Middle frontal gyrus (tissue), 1 donor: Measurements from ENCODE around the gene CADPS2.
"Not testable (repeated sequence)": the region's sequence is repeated elsewhere in the genome, so short reads cannot be mapped to it uniquely, and the experiment has no call there.

Experiments
- DNase-seq: peaks from one replicate; pipeline ENCODE4 v3.0.0-alpha.2; 2015; ENCODE audit warnings: low spot score; ENCODE audit errors: extremely low spot score

The CADPS2 gene

DNA sequence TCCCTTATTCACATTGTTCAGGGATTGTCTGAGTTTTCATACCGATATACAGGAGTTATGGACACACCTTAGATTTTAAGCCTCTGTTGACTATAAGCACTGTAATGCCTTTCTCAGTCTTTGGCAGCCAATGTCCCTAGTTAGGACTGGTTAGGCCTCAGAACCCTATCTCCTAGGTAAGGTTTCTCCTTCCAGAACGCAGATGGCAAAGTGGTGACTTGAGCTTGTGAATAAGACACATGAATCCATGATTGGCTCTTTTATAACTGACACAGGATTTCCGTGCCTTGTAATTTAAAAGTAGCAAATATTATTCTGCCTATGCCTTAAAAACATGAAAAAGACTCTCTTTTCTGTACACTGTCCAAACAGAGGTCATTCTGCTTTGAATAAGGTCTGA lies 171.1 kb downstream of the CADPS2 start:
- no peak for DNase-seq

DNA sequence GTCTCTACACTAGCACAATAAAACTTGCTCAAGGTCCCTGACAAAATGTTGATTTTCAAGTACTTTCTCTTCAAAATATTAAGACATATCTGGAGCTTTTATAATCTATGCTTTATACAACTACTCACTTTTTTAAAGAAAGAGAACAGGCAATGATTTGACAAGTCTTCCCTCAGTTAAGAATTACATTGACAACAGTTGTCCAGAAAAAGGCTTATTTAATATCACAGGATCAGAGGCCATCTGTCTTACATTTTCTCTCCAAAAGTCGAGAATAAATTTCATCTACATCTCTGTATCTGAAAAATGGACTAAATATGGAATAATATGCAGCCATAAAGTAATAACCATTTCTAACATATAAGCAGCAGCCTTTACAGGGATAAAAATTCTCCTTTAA lies 175.3 kb downstream of the CADPS2 start:
- DNase-seq = no peak

DNA sequence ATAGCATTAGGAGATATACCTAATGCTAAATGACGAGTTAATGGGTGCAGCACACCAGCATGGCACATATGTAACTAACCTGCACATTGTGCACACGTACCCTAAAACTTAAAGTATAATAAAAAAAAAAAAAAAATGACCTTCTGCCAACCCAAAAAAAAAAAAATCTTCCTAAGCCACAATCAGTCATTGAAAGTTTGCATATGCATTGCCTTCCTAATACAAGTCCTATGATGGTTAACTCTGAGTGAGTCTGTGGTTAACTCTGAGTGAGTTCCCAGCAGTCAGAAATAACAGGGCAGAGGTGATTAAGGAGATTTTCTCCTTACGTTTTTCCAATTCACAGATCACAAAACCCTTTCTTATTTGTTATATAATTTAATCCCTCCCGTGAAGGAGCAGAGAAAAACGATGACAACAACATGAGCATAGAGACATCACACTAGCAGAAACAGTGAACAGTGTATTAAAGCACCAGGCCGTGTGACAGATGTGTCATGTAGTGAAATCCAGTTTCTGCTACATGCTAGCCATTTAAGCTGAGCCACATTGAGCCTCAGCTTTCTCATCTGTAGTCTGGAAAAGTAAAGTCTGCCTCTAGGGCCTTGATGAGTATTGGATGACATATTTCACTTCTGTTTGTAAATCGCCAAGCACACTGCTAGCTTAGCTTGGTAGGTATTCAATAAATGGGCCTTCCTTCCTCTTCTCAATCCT lies 176.2 kb downstream of the CADPS2 start:
- no peak for DNase-seq

DNA sequence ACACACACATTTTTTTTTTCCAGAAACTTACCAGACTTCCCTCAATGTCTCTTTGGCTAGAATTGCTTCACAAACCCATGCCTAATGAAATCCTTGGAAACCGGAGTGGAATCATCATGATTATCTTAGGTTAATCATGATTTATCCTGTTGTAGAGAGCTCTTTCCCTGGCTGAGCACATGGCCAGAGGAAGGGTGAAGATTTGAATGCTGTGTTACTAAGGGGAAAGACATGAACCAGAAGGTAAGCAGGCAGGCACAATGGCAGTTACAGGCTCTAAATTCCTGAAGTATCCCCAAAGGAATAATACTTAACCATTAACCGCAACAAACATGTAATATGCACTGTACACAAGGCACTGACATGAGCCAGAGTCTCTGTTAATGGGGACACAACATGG lies 179.4 kb downstream of the CADPS2 start:
- no peak for DNase-seq

DNA sequence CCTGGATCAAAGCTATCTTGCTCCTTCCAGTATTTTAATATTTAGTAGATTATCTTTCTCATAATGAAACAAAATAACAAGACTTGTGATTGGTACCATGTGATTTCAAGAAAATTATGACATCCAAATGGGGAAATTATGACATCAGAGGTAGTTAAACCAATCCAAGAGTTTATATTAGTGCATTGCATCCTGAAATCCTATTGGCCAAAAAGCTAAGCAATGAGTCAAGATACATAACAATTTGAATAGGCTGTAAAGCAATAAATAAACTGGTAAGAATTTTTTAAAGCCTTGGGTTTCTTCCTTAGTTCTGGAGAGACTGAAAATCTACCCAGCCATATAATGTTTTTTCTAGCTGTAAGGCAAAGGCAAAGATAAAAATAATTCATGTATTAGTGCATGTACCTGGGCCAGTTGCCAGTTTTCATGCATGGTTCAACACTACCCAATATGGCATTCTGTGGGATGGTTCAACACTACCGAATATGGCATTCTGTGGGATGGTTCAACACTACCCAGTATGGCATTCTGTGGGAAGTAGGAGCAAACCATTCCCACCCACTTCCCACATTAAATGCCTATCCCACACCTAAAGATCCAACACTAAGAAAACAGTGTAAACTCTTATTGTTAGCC lies 183.3 kb downstream of the CADPS2 start, which contains the start of gene RNF148:
RNF148 (minus strand) TSS at position 51 of the 639 bp plus-strand sequence. CDS start 172 bp downstream, outside the sequence.
- no peak for DNase-seq

DNA sequence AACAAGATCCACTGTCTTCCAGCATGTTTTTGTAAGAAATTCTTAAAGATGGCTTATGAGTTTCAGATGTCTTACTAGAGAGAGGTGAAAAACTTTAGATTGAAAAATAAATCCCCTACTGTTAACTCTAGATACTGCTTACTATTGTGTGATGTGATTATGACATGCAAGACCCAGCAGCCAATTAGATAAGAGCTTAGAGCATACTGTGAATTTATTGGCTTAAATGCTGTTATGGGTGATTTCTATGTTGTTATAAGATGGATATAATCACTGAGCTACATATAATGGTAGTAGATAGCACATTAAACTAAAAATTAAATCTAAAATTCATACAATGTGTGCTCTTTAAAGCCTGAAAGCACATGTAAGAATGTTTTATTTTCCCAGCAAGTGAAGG lies 187.2 kb downstream of the CADPS2 start, which contains the start of gene RNF133:
RNF133 (minus strand) TSS at position 101 of the 400 bp plus-strand sequence. CDS start 199 bp downstream, outside the sequence.
- no peak for DNase-seq

DNA sequence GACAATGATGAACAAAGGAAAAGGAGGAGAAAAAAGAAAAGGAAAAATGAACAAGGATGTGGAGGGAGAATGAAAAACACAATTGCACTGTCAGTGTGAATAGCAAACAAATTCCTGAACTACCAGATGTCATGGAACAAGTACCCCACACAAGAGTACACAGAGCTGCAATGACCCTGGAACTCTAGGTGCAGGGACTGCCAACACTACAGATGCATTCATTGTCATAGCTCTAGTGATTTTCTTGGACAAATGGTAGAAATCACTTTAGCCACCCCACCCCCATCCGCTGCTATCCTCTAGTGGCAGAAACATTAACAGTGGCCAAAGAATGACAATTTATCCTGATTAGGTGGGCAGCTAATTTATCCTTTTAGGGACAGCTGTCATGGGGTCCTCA lies 190.4 kb downstream of the CADPS2 start:
- DNase-seq = no peak

DNA sequence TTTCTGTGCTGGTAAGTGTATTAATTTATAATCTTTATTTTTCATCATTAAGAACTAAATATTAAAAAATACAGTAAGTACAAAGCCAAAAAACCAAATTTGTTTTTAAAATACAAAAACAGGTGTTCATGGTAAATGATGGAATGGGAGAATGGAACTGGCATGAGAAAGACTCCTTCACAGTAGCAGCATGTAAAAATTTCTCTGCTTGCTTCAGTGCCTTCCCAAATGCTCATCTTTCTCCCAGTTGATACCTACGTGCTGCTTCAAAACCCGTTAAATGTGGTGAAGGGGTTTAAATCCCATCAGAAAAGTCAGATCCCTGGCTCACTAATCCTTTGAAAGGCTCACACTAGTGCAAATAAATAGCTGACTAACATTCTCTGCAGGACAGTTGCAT lies 191.6 kb downstream of the CADPS2 start:
- DNase-seq = no peak

DNA sequence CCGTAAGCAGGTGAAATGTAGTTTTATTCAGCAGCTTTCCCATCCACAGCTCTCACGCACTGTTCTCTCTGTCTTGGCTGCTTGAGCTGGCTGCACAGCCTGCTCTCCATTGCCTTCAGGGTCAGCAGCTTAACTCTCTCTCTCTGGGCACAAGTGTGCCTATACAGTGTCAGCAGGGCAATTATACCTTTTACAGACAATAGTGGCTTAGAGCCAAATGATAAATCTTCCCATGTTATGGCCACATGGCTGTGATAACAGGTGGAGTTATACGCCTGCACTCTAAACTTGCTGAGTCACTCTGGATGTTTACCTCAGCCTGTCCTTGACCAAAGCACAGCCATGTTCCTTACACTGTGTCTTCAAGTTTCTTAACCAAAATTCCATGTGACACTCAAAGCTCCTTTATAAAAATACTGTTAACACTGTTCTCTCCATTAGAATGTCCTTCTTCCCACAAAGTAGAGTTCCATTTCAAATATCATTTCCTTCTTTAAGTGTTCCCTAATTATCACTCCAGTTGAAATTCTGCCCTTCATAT lies 193.4 kb downstream of the CADPS2 start:
- DNase-seq = no peak

DNA sequence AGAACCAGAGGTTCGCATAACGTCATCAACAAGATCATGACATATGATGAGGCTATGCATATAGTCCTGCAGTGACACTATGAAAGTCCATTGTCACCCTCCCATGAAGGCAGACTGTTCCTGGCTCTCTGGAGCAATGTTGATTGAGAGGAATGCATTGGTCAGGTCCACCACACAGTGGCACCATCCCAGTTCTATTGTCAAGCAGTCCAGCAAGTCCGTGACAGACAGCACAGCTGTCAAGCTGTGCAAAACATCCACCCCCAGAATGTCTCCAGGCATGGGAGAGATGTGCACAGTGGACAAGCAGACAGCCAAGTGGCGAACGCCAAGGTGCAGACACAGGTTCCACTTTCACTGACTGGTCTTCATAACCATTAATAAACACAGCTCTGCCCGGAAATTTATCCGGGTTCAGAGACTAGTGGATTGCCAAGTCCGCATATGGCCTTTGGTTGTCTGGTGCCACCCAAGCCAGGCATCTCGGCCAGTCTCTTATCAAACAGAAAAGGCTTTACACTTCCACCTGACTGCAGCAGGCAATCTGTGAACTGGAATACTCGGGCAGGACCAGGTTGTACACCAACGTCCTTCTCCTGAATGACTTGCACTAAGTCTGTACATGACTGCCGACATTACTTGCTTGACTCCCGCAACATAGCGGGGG lies 194.6 kb downstream of the CADPS2 start:
- DNase-seq = no peak

DNA sequence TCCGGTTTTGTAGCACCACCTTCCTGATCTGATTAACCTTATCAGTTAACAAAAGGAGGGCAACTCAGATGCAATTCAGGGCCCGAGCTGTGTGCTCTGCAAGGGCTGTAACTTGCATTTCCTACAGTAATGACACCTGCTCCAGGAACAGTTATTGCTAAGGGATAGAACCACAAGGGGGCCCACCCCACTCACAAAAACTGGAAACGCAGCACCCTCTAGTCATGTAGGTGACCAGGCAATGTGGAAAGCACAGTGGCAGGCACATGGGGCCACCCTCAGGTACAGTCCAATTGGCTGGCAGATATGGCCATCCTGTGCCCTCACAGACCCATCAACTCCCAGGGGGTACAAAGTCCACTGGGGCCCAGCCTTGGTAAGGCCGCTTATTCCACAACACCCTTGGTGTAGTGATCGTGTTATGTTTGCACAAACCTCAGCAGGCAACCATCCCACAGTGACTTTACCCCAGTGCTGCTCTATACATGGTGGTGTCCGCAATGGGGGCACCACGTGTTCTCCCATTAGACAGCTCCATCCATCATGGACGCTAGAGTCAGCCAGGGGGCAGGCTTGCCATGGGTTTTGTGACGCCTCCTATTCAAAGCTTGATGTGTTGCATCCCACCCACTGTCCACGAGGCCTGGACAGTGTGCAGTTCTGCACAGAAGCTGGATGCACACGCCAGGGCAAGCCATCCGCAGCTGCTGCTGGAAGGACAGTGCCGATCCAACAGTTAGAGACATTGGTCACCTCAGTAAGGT lies 196.7 kb downstream of the CADPS2 start:
- DNase-seq = no peak

DNA sequence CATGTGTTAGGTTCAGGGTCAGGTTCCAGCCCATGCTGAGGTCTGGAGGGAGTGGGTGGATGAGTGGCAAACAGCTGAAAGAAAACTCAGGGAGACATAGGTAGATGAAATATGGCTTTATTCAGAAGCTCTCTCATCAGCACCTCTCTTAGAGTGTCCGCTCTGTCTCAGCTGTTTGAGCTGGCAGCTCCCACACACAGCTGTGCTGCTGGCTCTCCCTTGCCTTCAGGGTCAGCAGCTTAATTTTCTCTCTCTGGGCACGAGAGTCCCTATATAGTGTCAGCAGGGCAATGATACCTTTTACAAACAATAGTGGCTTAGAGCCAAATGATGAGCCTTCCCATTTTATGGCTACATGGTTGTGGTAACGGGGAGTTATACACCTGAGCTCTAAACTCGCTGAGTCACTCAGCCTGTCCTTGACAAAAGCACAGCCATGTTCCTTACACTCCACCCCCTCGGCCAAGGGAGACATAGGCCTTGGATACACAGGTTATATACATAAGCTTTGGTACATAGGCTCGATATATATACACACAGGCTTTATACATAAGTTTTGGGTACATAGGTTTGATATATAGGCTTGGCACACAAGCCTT lies 197.8 kb downstream of the CADPS2 start:
- no peak for DNase-seq

DNA sequence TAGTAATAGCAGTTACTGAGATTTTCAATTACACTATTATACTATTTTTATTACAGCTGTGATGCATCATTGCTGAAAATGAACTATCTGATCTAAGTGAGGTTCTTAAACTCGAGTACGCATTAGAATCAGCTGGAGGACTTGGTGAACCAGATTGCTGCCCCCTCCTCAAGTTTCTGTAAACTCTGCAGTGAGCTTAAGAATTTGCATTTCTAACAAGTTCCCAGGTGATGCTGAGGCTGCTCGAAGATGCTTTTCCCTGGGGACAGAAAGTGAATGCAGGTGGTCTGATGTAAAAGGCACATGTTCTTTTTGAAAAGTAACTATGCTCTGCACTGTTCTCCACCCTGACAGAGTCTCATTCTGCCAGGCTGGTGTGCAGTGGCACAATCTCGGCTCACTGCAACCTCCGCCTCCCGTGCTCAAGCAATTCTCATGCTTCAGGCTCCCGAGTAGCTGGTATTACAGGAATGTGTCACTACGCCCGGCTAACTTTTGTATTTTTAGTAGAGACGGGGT lies 199.8 kb downstream of the CADPS2 start:
- no peak for DNase-seq

DNA sequence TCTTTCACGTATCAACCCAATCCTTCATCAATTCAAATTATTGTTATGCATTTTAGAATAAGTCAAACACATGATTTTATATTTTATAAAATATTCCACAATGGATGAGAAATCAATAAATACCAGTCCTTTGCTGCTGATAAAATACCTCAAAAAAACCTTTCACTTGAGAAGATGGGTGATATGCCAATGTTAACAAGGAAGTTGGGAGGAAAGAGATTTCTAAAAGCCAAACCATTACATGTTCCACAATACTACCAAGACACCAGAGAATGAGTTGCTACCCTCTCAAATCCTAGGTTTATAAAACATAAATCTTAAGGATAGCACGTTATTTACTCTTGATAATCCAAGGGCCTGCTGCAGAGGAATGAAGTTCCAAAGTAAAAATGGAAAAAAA lies 201.8 kb downstream of the CADPS2 start:
- no peak for DNase-seq

DNA sequence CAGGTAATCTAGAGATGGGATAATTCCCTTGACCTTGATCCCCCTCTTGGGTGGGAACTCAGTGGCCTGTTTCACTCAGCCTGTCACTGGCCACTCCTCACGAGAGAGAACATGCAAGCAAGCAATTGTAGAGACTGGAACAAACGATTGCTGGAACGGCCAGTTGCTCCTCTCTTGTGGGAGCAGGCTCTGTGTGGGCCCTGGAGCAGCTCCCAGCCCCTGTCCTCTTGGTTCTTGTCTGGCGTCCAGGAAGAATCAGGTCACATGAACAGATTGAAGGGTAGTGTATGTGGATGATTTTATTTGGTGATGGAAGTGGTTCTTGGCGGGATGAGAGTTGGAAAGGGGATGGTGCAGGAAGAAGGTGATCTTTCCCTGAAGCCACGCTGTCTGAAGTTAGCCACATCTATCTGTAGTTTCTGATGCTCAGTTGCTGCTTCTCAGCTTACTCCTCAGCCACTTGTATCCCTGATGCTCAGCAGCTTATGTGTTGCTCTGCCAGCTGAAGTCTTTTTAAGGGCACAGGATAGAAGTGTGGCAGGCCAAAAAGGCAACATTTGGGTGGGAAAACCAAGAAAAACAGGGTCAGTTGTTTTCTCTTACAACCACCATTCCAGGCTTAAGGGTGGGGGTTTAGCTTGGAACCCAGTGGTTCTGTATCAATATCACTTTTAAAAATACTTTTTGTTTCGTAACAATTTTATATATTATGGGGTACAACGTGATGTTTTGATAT lies 203.3 kb downstream of the CADPS2 start:
- no peak for DNase-seq

DNA sequence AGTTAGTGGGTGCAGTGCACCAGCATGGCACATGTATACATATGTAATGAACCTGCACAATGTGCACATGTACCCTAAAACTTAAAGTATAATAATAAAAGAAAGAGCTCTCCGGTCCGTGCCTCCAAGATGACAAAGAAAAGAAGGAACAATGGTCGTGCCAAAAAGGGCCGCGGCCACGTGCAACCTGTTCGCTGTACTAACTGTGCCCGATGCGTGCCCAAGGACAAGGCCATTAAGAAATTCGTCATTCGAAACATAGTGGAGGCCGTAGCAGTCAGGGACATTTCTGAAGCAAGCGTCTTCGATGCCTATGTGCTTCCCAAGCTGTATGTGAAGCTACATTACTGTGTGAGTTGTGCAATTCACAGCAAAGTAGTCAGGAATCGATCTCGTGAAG lies 205.1 kb downstream of the CADPS2 start:
- DNase-seq = not testable (repeated sequence)

DNA sequence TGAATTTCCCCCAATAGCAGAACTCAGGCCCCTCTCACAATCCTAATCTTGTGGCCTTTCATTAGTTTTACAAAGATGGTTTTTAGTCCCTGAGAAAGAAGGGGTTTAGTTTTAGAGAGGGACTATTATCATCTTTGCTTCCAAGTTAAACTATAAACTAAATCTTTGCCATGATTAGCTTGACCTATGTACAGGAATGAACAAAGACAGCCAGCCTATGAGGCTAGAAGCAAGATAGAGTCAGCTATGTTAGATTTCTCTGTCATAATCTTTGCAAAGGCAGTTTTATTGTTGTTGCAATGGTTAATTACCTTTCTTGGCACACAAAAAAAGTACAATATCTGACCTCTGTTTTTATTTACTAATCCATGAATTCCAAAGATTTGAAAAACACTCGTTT lies 206.4 kb downstream of the CADPS2 start:
- DNase-seq = no peak

DNA sequence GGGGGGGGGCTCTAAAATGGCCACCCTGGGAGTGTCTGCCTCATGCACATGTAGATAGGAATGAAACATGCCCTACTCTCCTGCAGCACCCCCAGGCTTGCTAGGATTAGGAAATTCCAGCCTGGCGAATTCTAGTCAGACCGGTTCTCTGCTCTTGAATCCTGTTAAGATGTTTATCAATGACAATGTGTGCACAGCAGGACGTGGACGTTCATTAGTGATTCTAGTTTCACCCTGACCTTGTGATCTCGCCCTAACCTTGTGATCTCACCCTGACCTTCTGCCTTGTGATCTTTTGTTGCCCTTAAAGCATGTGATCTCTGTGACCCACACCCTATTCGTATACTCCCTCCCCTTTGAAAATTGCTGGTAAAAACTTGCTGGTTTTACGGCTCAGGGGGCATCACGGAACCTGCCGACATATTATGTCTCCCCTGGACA lies 207.0 kb downstream of the CADPS2 start:
- not testable (repeated sequence) for DNase-seq

DNA sequence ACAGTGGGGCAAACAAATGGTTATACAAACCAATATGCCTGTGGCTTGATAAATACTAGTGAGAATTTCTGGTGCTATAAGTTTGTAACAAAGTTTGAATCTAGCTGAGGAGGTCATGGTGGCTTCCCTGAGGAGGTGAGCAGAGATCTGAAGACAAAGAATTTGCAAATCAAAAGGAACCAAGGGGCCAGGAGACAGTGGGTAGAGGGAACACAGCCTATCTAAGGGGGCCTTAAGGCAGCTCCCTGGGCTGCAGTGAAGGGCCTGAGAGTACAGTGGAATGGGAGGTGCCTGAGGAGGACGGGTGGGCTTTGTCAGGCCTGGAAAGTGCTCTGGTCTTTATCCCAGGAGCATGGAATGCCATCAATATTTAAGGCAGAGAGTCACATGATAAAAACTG lies 209.1 kb downstream of the CADPS2 start:
- no peak for DNase-seq

DNA sequence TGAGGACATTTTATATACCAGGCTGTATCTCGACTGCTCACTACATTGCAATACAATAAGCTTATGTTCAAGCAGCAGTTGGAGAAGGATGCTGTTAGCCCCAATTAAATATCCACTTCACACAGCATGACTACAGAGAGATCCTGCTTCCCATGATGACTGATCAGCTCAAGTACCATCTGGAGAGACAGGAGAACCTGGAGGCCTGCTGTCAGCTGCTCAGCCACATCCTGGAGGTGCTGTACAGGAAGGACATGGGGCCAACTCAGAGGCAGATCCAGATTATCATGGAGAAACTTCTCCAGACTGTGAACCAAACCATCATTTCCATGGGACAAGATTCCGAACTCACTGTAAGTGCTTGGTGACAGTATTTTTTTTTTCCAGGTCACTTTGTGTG lies 209.8 kb downstream of the CADPS2 start:
- no peak for DNase-seq
